ENCODE results near the gene DAD1.

DAD1 gene

GRCh38 chr14:22534547-22534946 is 54.5 kb downstream of the DAD1 start:
- DNase-seq: no peak

- no peak for DNase-seq
These were observed 55.2 kb downstream of the DAD1 start for GRCh38 chr14:22533739-22534359.

GRCh38 chr14:22533057-22533704 is 55.8 kb downstream of the DAD1 start:
- no peak for DNase-seq

GRCh38 chr14:22532345-22533056 is 56.5 kb downstream of the DAD1 start:
- no peak for DNase-seq

- DNase-seq: no peak
These were observed 57.3 kb downstream of the DAD1 start for GRCh38 chr14:22531451-22532344.

GRCh38 chr14:22530127-22530526 is 58.9 kb downstream of the DAD1 start:
- DNase-seq: no peak

GRCh38 chr14:22526744-22527143 is 62.3 kb downstream of the DAD1 start:
- no peak for DNase-seq

- no peak for DNase-seq
These were observed 62.8 kb downstream of the DAD1 start for GRCh38 chr14:22526218-22526617.

GRCh38 chr14:22524784-22525161 is 64.3 kb downstream of the DAD1 start:
- no peak for DNase-seq

- no peak for DNase-seq
These were observed 64.8 kb downstream of the DAD1 start for GRCh38 chr14:22524115-22524783.

GRCh38 chr14:22523283-22523682 is 65.7 kb downstream of the DAD1 start:
- DNase-seq: no peak

GRCh38 chr14:22522466-22522957 is 66.5 kb downstream of the DAD1 start:
- DNase-seq: no peak

- DNase-seq: no peak
These were observed 67.4 kb downstream of the DAD1 start for GRCh38 chr14:22521449-22522239.

- DNase-seq: no peak
These were observed 68.2 kb downstream of the DAD1 start for GRCh38 chr14:22520796-22521195.

- no peak for DNase-seq
These were observed 68.9 kb downstream of the DAD1 start for GRCh38 chr14:22519877-22520685.

- no peak for DNase-seq
These were observed 71.0 kb downstream of the DAD1 start for GRCh38 chr14:22518073-22518472.

- DNase-seq: no peak
These were observed 71.8 kb downstream of the DAD1 start for GRCh38 chr14:22517117-22517720.

- no peak for DNase-seq
These were observed 73.1 kb downstream of the DAD1 start for GRCh38 chr14:22515929-22516328.
